TTC549 (cell line): ENCODE data around the gene NAA80.

Source experiments
- FAIRE-seq: peaks from 2 replicates; lab custom pipeline; 2012; peaks lifted over from hg19 to GRCh38; lab: Jason Lieb, UNC

Gene NAA80, protein sequence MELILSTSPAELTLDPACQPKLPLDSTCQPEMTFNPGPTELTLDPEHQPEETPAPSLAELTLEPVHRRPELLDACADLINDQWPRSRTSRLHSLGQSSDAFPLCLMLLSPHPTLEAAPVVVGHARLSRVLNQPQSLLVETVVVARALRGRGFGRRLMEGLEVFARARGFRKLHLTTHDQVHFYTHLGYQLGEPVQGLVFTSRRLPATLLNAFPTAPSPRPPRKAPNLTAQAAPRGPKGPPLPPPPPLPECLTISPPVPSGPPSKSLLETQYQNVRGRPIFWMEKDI

GRCh38 chr3:50298836-50299637, at the start of gene NAA80, which contains the start of gene HYAL3:
Gene NAA80 (minus strand): TSS chr3:50299405. CDS start chr3:50297463, 1,942 bp downstream.
Gene HYAL3 (minus strand): TSS chr3:50299405. CDS start chr3:50295602, 3,803 bp downstream.
- FAIRE-seq, result peak; percentile 93

GRCh38 chr3:50347187-50347813, 48.1 kb upstream of the NAA80 start:
- FAIRE-seq, result peak; percentile 53

DNA sequence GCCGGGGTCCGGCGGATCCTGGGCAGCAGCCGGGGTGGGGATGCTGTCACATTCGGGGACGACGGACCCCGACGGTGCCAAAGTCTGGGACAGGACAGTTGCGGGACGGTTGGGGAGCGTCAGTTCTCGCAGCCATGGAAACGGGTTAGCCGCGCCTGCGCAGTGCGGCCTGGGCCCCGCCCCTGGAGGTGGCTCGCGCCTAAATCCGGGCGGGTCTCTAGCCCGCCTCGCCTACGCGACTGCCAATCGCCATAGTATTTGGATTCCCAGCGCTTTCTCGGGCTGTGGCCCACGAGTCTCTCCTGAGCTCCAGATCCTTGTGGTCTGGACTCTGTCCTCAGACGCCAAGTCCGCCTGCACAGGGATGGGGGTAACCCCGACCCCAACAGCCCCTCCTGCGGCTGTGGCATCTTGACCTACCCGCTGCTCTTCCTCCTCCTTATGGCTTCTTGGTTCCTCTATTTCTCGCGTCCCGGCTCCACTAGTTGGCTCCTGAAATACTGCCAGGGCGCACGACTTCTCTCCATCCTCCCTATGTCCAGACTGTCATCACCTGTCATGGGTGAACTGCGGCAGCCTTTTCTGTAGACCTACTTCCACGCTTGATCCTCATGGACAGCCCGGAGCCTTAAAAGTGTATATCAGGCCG, 46.5 kb upstream of the NAA80 start, which contains the start of gene ZMYND10:
TSS of gene ZMYND10 (minus strand) at position 147 of the 649 bp plus-strand sequence. CDS start 153 bp downstream, outside the sequence.
- FAIRE-seq, result no peak

GRCh38 chr3:50345008-50345407, 45.8 kb upstream of the NAA80 start:
- FAIRE-seq, result no peak

DNA sequence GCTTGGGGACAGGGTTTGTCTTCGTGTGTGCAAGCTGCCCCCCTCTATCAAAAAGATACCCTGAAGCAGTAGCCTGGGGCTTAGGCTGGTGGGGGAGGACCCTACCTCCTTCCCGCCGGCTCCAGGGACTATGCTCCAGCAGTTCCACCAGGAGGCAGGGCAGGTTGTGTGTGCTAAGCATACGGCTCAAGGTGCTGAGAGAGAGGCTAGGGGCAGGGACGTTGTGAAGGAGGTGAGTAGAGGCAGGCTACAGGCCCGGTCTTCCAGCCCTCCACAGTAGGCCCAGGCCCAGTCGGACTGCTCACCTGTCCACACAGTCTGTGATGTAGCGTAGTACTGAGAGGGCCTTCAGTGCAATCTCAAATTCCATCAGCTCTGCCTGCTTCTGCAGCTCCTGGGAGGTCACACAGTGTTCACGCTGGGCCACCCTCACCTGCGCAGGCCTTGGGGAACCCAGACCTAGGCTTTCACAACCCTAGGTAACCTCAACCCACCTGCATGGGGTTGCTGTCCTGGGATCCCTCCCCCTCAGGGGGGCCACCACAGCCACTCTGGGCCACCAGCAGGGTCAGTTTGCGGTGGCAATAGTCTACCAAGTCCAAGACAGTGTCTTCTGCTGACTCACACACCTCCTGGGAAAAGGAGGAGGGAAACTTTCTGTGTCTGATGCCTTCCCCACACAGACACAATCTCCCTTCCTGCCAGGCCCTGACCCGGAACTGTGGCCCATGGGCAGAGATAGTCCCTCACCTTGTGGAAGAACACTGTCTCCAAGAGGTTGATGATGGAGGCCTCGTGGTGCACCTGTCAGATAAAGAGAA, 43.8 kb upstream of the NAA80 start:
- no peak for FAIRE-seq

- FAIRE-seq, result no peak
Observed at GRCh38 chr3:50341996-50342650, 42.9 kb upstream of the NAA80 start.

GRCh38 chr3:50341537-50341936, 42.3 kb upstream of the NAA80 start:
- FAIRE-seq, result no peak

GRCh38 chr3:50340448-50341329, 41.5 kb upstream of the NAA80 start, which contains the start of gene RASSF1:
Gene RASSF1 (minus strand): TSS chr3:50340836. CDS start chr3:50340805, 31 bp downstream.
- FAIRE-seq, result no peak

- FAIRE-seq, result no peak
Observed at GRCh38 chr3:50340147-50340447, 40.9 kb upstream of the NAA80 start.

DNA sequence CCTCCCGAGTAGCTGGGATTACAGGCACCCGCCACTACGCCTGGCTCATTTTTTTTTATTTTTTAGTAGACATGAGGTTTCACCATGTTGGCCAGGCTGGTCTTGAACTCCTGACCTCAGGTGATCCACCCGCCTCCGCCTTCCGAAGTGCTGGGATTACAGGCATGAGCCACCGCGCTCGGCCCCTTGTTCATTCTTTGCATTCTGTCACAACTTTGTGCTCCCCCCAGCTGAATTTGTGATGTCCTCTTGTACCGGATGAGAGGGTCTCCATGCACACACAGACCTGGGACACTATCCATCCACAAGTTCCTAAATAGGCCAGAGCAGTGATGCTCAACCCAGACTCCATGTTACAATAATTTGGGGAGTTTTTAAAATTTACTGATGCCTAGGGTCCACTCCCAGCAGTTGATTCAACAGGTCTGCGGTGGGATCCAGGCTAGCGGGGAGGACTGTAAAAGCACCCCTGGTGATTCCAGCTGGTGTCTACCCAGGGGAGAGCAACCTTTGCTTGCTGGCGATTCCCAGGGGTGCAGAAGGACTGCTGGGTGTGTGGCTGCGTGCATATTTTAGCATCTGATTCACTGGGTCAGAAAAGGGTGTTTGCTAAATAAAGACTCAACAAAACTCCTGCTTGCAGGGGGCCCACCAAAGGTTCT, 40.4 kb upstream of the NAA80 start:
- no peak for FAIRE-seq

GRCh38 chr3:50338965-50339364, 39.8 kb upstream of the NAA80 start:
- no peak for FAIRE-seq

GRCh38 chr3:50337175-50337861, 38.1 kb upstream of the NAA80 start:
- FAIRE-seq, result peak; percentile 91

DNA sequence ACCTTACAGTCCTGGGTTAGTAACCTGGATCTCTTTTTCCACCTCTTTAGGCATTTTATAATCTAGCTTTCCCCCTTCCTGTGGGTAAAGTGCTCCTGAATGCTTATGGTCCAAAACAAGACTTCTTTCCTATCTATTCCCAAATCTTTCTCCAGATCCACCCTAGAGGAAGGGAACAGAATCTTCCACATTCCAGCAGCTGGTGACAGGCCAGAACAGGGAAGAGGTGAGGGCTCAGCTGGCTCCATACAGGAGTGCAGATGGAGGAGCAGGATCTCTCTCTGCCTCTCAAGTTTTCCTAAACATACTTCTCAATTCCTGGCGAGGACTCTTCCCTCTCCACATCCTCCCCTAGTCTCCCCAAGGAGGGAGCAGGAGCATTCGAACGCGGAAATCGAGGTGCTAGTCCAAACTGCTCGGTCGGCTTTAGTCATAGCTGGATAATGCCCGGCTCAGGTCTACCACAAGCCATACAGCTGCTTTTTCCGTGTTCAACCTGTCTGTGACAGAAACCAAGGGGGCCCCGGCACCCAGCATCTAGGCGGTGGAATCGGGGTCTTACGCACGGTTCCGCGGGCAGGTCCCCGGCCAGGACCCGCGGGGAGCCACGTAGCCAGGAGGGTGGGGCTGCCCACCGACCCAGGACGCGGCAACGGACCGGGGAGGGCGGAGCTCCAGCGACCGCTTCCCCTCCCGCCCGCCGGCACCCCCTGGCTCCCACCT, 37.4 kb upstream of the NAA80 start:
- FAIRE-seq, result no peak

- no peak for FAIRE-seq
Observed at GRCh38 chr3:50334339-50335075, 35.3 kb upstream of the NAA80 start.

- FAIRE-seq, result no peak
Observed at GRCh38 chr3:50333744-50334328, 34.6 kb upstream of the NAA80 start.

DNA sequence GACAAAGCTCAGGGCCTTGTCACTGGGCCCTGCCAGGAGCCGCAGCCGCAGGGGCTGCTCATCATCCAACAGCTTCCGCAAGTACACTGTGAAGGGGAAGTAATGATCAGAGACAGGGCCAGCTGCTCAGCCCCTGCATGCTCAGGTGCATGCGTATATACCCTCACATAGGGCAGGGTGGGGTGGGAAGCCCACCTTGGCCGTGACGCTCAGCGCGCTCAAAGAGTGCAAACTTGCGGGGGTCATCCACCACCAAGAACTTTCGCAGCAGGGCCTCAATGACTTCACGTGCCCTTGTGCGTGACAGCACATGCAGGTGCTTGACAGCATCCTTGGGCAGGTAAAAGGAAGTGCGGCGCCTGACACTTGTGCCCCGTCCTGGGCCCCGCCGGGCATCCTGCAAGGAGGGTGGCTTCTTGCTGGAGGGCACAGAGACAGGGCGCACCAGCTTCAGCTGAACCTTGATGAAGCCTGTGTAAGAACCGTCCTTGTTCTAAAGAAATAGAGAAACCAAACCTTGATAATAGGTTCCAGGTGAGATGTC, 32.2 kb upstream of the NAA80 start:
- no peak for FAIRE-seq

GRCh38 chr3:50330330-50330729, 31.1 kb upstream of the NAA80 start:
- FAIRE-seq, result no peak
